GM21737 (cell line): ENCODE measurements around the gene KRT15.

Experiments used
- ATAC-seq: cut with Tn5 transposase; IDR thresholded peaks from one replicate; pipeline ENCODE4 v1.9.1; 2021; ENCODE audit warnings: mild to moderate bottlenecking, moderate library complexity; ENCODE audit not compliant: unreplicated experiment

Gene KRT15

DNA sequence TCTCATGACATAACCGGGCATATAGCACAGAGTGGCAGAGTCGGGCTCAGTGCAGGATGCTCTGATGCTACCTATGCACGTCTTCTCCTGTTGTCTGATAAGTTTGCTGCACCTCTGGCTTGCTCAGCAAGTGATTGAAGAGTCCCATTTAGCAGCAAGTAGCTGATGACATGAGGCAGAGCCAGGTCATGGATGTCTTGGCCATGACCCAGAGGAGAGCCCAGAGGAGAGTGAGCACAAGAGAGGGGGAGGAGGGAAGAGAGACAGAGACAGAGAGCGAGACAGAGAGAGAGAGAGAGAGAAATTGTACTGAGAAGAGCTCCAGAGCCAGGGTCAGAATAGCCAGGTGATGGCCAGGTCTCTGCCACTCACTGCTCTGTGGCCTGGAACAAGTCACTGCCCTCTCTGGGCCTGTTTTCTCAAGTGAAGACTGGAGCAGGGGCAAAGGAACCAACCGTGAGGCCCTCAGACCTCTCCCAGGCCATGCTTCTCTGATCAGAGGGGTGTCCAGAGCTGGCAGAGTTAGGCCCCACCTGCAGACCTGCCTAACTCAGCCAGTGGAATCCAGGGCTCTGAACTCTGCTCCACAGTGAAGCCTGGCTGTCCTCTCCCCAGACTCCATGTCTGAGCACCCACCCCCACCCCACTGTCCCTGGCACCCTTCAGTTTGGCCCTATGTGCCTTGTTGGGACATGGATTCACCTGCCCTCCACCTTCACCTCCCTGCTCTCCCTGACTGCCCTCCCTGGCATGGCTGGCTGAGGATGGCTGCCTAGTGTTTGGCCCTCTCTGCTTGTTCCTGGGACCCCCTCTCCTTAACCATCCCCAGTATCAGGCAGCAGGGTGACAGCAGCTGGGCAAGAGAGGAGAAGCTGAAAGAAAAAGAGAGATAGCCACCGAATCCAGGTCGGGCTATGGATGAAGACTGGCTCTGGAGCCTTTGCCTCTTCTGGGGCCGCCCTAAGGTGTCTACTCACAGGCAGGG, 33.5 kb downstream of the KRT15 start:
- no peak for ATAC-seq

DNA sequence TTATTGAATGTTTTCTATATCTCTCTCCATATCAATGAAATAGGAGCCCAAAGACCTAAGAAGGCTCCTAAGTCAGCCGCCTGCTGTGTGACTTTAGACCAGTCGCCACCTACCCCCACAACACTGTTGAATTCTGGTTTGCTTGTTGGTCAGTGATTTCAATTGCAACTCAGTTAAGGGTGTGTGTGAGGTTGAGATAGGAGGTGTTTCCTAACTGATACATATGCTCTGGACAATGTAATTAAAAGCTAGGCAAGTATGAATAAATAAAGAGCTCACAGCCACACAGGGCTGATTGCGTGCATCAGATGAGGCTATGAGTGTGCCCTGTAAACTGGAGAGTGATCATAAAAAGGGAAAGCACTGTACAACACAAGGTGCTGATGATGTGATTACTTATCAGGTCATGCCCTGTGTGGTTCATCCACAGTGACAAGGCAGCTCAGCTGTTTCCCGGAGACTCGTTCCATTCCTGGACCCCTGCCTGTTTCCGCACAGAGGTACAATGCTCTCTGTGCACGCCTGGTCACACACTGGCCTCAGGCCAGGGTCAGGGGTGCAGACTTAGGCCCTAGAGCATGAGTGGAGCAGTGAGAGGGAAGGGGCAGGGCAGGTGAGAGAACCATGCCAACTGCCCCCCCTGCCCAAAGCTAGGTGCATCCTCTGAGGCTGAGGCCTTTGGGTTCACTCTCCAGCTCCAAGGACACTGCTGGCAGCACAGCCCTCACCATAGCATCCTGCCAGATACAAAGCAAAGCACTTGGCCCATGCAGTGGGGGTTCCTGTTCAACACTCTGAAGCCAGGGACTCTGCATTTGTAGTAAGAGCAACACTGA, 34.5 kb downstream of the KRT15 start:
- ATAC-seq, result no peak

DNA sequence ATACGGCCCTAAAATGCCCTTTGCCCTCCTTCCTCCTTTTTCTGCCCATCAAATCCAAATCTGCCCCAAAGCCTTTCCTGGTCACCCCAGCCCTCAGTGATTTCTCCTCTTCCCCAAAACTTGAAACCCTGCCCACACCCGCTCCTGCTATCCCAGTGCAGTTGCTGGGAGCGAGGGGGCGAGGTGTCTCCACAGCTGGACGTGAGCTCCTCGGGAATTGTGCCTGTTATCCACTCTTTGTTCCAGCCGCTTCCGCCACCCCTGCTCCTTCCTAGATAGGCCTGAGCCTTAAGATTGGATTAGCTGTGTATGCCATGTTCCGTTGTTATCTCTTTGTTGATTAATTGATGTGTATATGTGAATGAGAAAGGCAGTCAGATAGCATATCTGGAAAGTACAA, 35.2 kb downstream of the KRT15 start:
- no peak for ATAC-seq

DNA sequence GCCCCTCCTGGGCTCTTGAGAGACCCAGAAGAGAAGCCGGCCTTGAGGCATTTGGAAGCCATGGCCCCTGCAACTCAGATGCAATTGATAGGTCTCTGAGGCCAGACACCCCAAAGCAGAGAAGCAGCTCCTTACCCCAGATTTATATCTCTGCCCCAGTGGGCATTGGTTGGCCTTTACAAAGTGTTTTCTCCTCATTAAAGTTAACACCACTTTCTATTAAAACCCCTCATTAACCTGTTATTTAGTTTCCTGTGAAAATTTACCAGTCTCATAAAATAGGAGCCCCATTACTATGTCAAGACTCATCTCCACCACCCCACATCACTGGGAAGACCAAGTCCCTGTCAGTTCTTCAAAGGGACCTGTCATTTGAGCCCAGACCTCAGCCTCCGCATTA, 37.7 kb downstream of the KRT15 start, which contains the start of gene KRT35:
Gene KRT35, minus strand, starts transcription at position 116 of the 400 bp plus-strand sequence. Its CDS starts 54 bp downstream, at position 62.
- no peak for ATAC-seq

DNA sequence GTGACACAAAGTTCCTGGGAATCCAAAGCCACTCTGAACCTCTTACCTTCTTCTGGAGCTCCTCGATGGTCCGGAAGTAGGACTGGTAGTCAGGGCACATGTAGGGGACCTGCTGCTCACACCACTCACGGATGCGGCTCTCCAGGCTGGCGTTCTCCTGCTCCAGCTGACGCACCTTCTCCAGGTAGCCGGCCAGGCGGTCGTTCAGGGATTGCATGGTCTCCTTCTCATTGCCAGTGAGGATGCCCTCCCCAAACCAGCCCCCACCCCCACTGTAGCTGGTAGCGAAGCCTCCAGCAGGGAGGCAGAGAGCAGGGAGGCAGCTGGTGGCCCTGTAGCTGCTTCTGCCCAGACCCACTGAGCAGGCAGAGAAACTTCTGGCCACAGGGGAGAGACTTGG, 38.1 kb downstream of the KRT15 start:
- no peak for ATAC-seq

DNA sequence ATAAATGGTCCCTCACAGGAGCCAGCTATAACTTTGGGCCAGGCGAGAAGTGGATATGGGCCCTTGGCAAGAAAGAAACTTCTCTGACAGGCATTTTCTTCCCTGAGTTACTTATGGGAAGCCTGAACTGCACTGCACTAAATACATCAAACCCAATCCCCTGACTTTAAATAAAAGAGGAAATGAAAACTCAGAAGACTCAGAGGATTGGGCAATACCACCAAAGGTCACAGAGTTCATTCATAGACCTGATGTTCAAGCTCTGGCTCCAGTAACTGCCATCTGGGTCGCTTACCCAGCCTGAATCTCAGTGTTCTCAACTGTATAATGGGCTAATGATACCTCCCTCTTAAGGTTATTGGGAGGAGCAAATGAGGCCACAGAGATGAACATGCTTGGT, 38.6 kb downstream of the KRT15 start:
- ATAC-seq, result no peak

DNA sequence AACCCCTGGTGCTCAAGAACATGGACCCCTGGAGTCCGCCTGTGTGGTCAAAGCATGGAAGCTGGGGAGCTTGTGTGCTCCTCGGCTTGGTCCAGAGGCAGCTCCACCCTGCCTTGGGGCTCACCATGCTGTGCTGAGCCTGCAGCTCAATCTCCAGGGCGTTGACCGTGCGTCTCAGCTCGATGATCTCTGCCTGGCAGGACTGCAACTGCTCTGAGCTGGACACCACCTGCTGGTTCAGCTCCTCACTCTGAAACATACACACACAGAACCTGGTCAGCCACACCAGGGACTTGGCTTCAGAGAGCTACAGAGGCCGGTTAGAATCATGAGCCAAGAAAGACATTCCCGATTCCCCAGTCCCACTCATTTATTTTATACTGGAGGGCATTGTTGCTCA, 40.5 kb downstream of the KRT15 start:
- ATAC-seq, result no peak

DNA sequence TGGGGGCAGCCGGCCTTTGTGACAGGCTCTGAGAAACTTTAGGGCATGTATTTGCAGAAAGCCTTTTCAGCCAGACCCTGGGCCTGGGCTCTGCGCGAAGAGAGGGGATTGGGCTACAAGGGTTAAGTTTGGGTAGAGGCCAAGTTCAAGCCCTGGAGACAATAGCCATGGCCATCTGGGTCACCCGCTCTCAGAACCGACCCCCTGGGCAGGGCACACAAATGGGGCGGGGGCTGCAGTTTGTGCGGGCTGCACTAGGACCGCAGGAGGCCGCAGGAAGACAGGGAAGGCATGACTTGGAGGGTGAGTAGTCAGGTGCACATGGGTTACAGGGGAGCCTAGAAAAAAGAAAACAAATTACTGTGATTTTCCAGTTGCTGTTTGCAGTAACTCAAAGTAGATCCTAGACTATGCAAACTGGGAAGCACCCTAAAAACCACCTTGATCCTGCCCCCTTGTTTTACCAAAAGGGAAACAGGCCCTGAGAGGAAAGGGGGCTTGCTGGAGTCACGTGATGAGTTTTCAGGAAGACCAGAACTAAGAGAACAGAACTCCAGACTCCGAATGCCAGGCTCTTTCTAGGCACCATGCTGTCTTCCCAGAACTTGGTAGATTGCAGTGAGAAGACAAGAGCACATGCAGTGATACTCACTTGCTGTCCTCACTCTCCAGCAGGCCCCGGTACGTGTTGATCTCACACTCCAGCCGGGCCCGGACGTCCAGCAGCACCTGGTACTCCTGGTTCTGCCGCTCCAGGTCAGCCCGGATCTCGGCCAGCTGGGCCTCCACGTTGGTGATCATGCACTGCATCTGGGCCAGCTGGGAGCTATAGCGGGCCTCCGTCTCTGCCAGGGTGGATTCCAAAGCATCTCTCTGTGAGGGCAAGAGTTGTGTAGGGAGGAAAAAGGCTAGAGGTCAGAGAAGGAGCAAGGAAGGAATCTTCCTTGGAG, 41.5 kb downstream of the KRT15 start:
- no peak for ATAC-seq

DNA sequence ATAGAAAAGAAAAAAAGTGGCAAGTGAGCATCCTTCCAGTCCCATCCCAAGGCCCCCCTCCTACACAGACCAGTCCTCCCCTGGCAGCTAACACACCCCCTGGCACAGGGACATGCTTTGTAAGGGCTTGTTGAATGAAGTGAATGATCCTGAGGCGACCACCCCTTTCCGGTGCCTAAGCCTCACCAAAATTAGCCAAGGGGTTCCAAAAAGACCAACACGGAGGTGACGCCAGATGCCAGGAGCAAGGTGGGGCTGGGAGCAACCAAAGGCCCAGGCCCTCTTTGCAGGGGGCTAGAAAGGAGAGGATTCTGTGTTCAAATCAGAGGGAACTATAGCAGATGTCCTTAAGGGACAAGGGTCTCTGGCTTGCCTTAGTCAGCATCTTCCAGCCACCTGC, 43.3 kb downstream of the KRT15 start:
- ATAC-seq, result no peak

DNA sequence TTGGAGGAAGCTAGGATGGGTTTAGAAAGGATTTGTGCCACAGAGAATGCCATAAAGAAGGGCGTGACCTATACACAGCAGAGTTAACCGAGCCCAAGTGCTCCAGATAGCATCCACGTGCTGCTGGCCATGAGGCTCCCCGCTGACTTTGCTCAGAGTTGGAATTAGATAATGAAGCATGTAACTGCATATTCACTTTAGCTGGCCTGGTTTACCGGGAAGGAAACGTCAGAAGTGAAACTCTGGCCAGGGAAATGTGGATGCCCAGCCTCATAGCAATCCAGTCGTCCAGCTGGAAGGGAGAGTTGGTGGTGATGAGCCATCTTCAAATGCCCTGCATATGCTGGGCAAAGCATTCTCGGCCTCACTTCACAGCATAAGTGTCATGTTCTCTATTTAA, 43.8 kb downstream of the KRT15 start:
- no peak for ATAC-seq

DNA sequence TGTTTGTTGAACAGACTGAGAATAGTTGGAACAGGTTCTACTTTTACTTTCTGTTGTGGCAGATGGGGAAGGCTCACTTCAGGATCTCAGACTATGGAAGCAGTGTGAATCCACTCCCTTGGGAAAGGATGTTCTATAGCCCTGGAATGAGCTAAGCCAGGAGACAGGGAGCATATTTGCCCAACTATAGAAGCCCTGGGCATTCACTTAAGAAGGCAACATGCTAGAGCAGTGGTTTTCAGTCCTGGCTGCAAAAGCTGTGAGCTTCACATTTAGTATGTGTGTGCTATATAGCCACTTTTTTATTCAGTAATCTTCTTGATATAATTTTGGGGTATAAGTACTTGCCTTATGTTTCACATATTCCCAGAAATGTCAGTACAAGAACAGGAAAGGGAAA, 50.3 kb downstream of the KRT15 start:
- ATAC-seq, result no peak

DNA sequence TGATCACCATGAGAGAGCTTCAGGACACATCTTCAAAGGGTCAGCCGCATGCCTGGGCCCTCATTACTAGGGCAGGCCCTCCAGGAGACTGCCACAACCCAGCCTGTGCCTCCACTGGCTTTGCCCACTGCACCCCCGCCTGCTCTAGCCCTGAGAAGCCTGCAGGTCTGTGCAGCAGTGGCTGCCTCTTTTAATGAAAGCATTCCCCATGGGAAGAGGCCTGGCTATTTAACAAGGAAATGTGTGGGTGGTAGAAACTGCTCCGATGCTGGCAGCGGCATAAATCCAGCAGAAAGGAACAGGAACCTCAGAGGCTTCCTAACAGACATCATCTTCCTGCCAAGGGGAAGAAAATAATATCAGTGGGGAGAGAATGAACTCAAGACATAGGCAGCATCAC, 51.1 kb downstream of the KRT15 start:
- no peak for ATAC-seq

DNA sequence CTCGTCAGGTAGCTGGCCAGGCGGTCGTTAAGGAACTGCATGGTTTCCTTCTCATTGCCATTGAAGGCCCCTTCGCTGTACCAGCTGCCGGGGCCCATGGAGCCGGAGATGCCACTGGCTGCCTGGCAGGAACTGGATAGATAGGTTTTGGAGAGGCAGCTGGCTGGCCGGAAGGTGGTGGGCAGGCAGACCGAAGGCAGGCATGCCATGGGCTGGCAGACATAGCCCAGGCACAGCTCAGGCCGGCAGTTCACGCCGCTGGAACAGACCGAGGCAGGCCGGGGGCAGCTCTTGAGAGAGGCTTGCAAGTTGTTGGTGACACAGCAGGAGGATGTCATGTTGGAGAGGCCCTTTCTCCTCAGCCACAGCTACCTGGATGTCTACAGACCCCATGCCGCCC, 51.7 kb downstream of the KRT15 start, which contains the start of gene KRT32:
Gene KRT32, minus strand, starts transcription at position 399 of the 400 bp plus-strand sequence. Its CDS starts 61 bp downstream, at position 338.
- ATAC-seq, result no peak

DNA sequence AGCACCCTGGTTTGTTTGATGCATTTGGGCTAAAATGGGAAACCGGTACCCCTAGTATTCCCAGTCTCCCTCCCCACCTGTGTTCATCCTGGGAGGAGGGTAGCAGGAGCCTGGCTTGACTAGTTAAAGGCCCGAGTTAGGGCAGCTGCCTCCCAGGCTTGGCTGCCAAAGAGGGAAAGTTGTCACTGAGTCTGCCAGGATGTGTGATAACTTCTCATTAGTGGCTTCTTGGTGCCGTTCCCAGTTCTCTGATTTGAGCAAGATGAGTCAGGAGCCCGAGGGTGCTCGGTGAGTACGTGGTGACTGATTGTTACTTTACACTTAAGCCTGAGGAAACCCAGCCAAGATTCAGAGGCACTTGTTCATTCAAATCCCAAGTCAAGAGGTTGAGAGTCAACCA, 54.0 kb downstream of the KRT15 start:
- ATAC-seq, result no peak

DNA sequence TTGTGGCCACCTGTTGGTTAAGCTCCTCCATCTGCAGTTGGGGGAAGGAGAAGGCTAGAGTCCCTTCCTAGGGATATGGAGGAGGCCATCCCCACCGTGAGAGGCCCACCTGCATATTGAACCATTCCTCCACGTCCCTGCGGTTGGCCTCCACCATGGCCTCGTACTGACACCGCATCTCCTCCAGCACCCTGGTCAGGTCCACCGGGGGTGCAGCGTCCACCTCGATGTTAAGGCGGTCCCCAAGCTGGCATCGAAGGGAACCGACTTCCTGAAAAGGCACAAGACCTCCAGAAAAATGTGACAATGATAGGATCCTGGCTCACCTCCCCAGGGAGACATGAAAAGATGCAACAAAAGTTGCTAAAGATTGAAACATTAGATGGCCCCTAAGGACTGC, 54.5 kb downstream of the KRT15 start:
- no peak for ATAC-seq

DNA sequence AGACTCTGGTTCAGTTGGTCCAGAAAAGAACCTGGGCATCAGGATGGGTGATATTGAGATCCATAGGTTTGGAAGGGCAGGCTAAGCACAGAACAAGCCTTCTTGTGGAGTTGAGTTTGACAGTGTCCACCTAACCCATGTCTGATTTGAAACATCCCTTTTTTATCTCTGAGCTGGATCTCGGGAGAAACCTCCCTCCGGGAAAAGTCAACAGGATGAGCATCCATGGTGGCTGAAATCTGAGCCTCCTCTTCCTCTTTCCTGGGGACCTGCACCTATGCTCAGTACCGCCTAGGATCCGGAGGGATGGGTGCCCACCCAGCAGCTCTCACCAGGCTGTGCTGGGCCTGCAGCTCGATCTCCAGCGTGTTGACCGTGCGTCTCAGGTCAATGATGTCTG, 54.9 kb downstream of the KRT15 start:
- no peak for ATAC-seq
